ENCODE data around the gene PCDH9. TPM values are rescaled to one million over a fixed set of nuclear protein-coding genes. Genes with fewer than 3 reads are reported as not detected.

PCDH9 gene
- total and polyA plus RNA-seq, 2 experiments from 2014 or later: 0.56 to 0.76 TPM

GRCh38 chr13:67077132-67077531, 153.0 kb downstream of the PCDH9 start:
- no peak overlapping the region for H2AFZ ChIP-seq
- DNase-seq: no peak
- H3F3A ChIP-seq (ENCODE audit: insufficient read depth): no peaks in the 10 kb centered on the region
- no peaks in the 10 kb centered on the region for H3K4me1 ChIP-seq (ENCODE audit: insufficient read depth)
- no peak overlapping the region for H3K4me2 ChIP-seq (ENCODE audit: unreplicated experiment)
- no peaks in the 10 kb centered on the region for H3K9me3 ChIP-seq (ENCODE audit: low read depth)
- in situ Hi-C loops (cut with MboI): no loop called here
- H3K27ac ChIP-seq: no peak overlapping the region
- no peaks in the 10 kb centered on the region for H3K27me3 ChIP-seq (replicated peaks; ENCODE audit: insufficient read depth)
- H3K4me3 ChIP-seq: no peak overlapping the region
- TF ChIP-seq EZH2phosphoT487 (IDR thresholded peaks at IDR 0.05; ENCODE audit: insufficient read depth, low read depth) (no peak), EZH2 (IDR thresholded peaks at IDR 0.05; ENCODE audit: insufficient read depth, poor library complexity, severe bottlenecking) (no peak)
- no peaks in the 10 kb centered on the region for H3K9me2 ChIP-seq (ENCODE audit: insufficient read depth)
- no peaks in the 10 kb centered on the region for H4K20me1 ChIP-seq (ENCODE audit: insufficient read depth)
- no peaks in the 10 kb centered on the region for H3K79me2 ChIP-seq (ENCODE audit: insufficient read depth)
- H3K9ac ChIP-seq: no peak overlapping the region
- H3K36me3 ChIP-seq (ENCODE audit: low read depth): no peaks in the 10 kb centered on the region

- Histone ChIP-seq H3K9me3 (ENCODE audit: low read depth) (no peaks in the 10 kb centered on the region), H2AFZ (no peak overlapping the region)
- WGBS, 2 experiments (ENCODE audit: low coverage in 1 of 2, low lambda C conversion rate in 2 of 2, missing lambda C conversion rate in 2 of 2): 16 to 19% methylated on average over 3 of the region's 3 CpGs
Observed at GRCh38 chr13:67076378-67076777, 153.8 kb downstream of the PCDH9 start.

GRCh38 chr13:67075239-67075638, 154.9 kb downstream of the PCDH9 start:
- no peak overlapping the region for H3K27ac ChIP-seq
- no peak overlapping the region for H2AFZ ChIP-seq
- H3K79me2 ChIP-seq (ENCODE audit: insufficient read depth): no peaks in the 10 kb centered on the region
- WGBS, 2 experiments (ENCODE audit: low coverage in 1 of 2, low lambda C conversion rate in 2 of 2, missing lambda C conversion rate in 2 of 2): 2 to 5% methylated on average over 1 of the region's 1 CpG
- no peaks in the 10 kb centered on the region for H4K20me1 ChIP-seq (ENCODE audit: insufficient read depth)
- H3K9me2 ChIP-seq (ENCODE audit: insufficient read depth): no peaks in the 10 kb centered on the region
- H3K9me3 ChIP-seq (ENCODE audit: low read depth): no peaks in the 10 kb centered on the region
- H3K4me2 ChIP-seq (ENCODE audit: unreplicated experiment): no peak overlapping the region
- TF ChIP-seq EZH2phosphoT487 (IDR thresholded peaks at IDR 0.05; ENCODE audit: insufficient read depth, low read depth) (no peak), EZH2 (IDR thresholded peaks at IDR 0.05; ENCODE audit: insufficient read depth, poor library complexity, severe bottlenecking) (no peak)
- H3K36me3 ChIP-seq (ENCODE audit: low read depth): no peaks in the 10 kb centered on the region
- H3K4me1 ChIP-seq (ENCODE audit: insufficient read depth): no peaks in the 10 kb centered on the region
- in situ Hi-C loops (cut with MboI): no loop called here
- H3K9ac ChIP-seq: no peak overlapping the region
- H3K27me3 ChIP-seq (replicated peaks; ENCODE audit: insufficient read depth): no peaks in the 10 kb centered on the region
- H3F3A ChIP-seq (ENCODE audit: insufficient read depth): no peaks in the 10 kb centered on the region
- no peak overlapping the region for H3K4me3 ChIP-seq
- no peak for DNase-seq

More at GRCh38 chr13:67076378-67076777, 153.8 kb downstream of the PCDH9 start:
- Histone ChIP-seq H3K27ac (no peak overlapping the region), H4K20me1 (ENCODE audit: insufficient read depth) (no peaks in the 10 kb centered on the region), H3K4me1 (ENCODE audit: insufficient read depth) (no peaks in the 10 kb centered on the region), H3K27me3 (replicated peaks; ENCODE audit: insufficient read depth) (no peaks in the 10 kb centered on the region), H3K79me2 (ENCODE audit: insufficient read depth) (no peaks in the 10 kb centered on the region), H3K36me3 (ENCODE audit: low read depth) (no peaks in the 10 kb centered on the region), H3K4me2 (ENCODE audit: unreplicated experiment) (no peak overlapping the region), H3K9ac (no peak overlapping the region), H3F3A (ENCODE audit: insufficient read depth) (no peaks in the 10 kb centered on the region), H3K9me2 (ENCODE audit: insufficient read depth) (no peaks in the 10 kb centered on the region), H3K4me3 (no peak overlapping the region)
- TF ChIP-seq EZH2 (IDR thresholded peaks at IDR 0.05; ENCODE audit: insufficient read depth, poor library complexity, severe bottlenecking) (no peak), EZH2phosphoT487 (IDR thresholded peaks at IDR 0.05; ENCODE audit: insufficient read depth, low read depth) (no peak)
- no peak for DNase-seq
- in situ Hi-C loops (cut with MboI): no loop called here

GRCh38 chr13:67071918-67072598, 158.1 kb downstream of the PCDH9 start:
- H3K4me1 ChIP-seq (ENCODE audit: insufficient read depth): no peaks in the 10 kb centered on the region
- H2AFZ ChIP-seq: no peak overlapping the region
- TF ChIP-seq EZH2phosphoT487 (IDR thresholded peaks at IDR 0.05; ENCODE audit: insufficient read depth, low read depth) (no peak), EZH2 (IDR thresholded peaks at IDR 0.05; ENCODE audit: insufficient read depth, poor library complexity, severe bottlenecking) (no peak)
- H3K9ac ChIP-seq: no peak overlapping the region
- WGBS, 2 experiments (ENCODE audit: low coverage in 1 of 2, low lambda C conversion rate in 2 of 2, missing lambda C conversion rate in 2 of 2): 35 to 44% methylated on average over 3 of the region's 3 CpGs
- no peaks in the 10 kb centered on the region for H4K20me1 ChIP-seq (ENCODE audit: insufficient read depth)
- H3K9me3 ChIP-seq (ENCODE audit: low read depth): no peaks in the 10 kb centered on the region
- no peaks in the 10 kb centered on the region for H3K36me3 ChIP-seq (ENCODE audit: low read depth)
- DNase-seq: no peak
- no peak overlapping the region for H3K4me2 ChIP-seq (ENCODE audit: unreplicated experiment)
- H3K4me3 ChIP-seq: no peak overlapping the region
- in situ Hi-C loops (cut with MboI): no loop called here
- H3F3A ChIP-seq (ENCODE audit: insufficient read depth): no peaks in the 10 kb centered on the region
- no peak overlapping the region for H3K27ac ChIP-seq
- no peaks in the 10 kb centered on the region for H3K27me3 ChIP-seq (replicated peaks; ENCODE audit: insufficient read depth)
- H3K79me2 ChIP-seq (ENCODE audit: insufficient read depth): no peaks in the 10 kb centered on the region
- H3K9me2 ChIP-seq (ENCODE audit: insufficient read depth): no peaks in the 10 kb centered on the region

GRCh38 chr13:67070306-67070705, 159.8 kb downstream of the PCDH9 start:
- Histone ChIP-seq H3K79me2 (ENCODE audit: insufficient read depth) (no peaks in the 10 kb centered on the region), H3K27me3 (replicated peaks; ENCODE audit: insufficient read depth) (no peaks in the 10 kb centered on the region)

More at GRCh38 chr13:67070306-67070705, 159.8 kb downstream of the PCDH9 start:
- Histone ChIP-seq H3K4me2 (ENCODE audit: unreplicated experiment) (no peak overlapping the region), H3K27ac (no peak overlapping the region), H3K4me1 (ENCODE audit: insufficient read depth) (no peaks in the 10 kb centered on the region), H4K20me1 (ENCODE audit: insufficient read depth) (no peaks in the 10 kb centered on the region), H3K4me3 (no peak overlapping the region), H3K9me3 (ENCODE audit: low read depth) (no peaks in the 10 kb centered on the region), H3K9ac (no peak overlapping the region), H2AFZ (no peak overlapping the region), H3F3A (ENCODE audit: insufficient read depth) (no peaks in the 10 kb centered on the region), H3K36me3 (ENCODE audit: low read depth) (no peaks in the 10 kb centered on the region), H3K9me2 (ENCODE audit: insufficient read depth) (no peaks in the 10 kb centered on the region)
- TF ChIP-seq EZH2 (IDR thresholded peaks at IDR 0.05; ENCODE audit: insufficient read depth, poor library complexity, severe bottlenecking) (no peak), EZH2phosphoT487 (IDR thresholded peaks at IDR 0.05; ENCODE audit: insufficient read depth, low read depth) (no peak)
- in situ Hi-C loops (cut with MboI): no loop called here
- DNase-seq: no peak
